KG1 (cell line): ENCODE measurements around the gene SPOUT1.
A peak's percentile ranks its signal among the peaks of the same experiment; 100 is the strongest.
"Not testable (repeated sequence)": the region's sequence is repeated elsewhere in the genome, so short reads cannot be mapped to it uniquely, and the experiment has no call there.

Source experiments
- DNase-seq: peaks from one replicate; lab custom pipeline; 2025; lab: John Stamatoyannopoulos, UW

SPOUT1 gene

DNA sequence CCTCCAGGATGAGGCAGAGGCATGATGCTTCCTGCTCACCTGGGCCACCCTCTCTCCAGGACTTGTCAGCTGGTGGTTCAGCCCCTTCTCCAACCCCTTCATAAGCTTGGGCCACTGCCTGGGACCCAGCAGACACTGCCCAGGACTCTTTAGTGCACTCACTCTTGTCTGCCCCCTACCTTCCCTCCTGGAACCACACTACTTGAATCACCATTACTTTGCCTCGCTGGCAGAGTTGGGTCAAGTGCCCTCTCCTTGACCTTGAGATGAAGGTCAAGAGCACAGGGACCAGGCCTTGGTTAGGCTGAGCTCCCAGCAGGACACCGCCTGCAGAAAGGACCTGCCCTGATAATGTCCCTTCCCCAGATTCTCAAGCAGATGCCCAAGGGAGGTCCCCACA lies 19.8 kb downstream of the SPOUT1 start:
- DNase-seq = no peak

DNA sequence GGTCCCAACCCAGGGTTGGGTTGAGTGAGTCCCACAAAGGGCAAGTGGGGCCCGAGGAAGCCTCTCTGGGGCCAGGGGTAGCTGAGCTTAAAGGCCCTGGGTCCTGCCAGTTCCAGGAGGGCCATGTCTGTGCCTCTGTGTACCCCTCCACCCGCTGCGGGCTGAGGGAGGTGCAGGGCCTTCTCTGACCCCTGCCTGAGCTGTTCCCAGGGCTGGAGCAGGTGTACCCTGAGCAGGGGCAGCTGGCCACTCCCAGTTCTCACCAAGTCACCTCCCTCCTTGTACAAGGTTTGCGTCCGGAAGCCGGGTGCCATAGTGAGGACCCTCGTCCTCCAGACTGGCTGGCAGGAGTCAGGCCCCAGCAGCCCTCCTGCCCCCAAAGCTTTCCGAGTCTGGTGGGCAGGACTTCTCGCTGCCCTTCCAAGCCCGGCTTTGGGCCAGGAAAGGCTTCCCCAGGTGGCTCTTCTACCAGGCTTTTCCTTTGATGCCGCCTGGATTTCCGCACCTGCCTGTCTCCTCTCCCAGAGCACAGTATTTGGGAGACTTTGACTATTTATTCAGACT lies 20.5 kb downstream of the SPOUT1 start:
- DNase-seq = no peak

DNA sequence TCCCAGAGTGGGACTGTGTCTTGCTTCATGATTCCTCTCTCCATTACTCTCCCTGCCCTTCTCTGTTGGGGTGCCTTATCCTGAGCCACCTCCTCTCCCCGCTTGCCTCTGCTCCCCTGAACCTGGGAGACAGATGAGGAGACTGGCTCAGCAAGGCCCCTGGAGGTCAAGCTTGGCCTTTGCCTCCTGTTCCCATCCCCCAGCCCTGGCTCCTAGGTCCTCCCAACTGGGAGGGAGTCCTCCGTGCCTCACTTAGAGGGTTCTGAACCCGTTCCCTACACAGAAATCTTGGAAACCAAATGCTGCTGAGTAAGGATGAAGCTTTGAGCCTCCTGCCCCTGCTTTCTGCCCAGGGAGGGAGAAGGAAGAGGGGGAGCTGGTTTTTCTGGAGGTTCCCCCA lies 21.1 kb downstream of the SPOUT1 start:
- no peak for DNase-seq

DNA sequence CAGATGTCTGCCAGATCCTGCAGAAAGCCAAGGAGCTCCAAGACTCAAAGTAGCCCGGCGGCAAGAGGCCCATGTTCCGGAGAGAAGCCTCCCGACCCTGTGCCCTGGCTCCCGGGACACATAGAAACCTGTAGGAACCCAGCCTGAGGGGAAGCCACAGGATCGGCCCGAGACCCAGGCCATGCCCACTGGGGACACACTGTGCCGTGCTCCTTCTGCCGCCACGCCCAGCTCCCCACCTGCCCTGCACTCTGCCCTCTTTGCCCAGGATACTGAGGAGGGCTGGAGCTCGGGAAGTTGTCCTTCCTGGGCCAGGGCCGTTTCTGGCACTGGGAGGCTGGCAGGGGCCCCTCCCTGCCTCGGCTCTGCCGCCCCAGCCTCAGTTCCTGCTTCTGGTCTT lies 21.8 kb downstream of the SPOUT1 start:
- no peak for DNase-seq

DNA sequence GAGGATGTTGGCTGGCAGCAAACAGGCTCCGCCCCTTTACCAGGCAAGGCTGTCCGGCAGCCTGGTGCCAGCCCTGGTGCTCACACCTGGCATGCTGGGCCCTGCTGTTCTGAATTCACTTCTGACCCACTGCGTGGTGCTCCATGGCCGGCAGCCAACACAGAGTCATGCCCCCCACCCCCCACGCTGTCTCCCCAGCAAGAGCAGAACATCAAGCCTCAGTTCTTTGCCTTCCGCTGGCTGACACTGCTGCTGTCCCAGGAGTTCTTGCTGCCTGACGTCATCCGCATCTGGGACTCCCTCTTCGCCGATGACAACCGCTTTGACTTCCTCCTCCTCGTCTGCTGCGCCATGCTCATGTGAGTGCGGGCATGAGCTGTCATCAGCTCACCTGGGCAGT lies 23.9 kb downstream of the SPOUT1 start:
- DNase-seq = no peak

GRCh38 chr9:128802482-128802881 lies 27.1 kb downstream of the SPOUT1 start:
- no peak for DNase-seq

DNA sequence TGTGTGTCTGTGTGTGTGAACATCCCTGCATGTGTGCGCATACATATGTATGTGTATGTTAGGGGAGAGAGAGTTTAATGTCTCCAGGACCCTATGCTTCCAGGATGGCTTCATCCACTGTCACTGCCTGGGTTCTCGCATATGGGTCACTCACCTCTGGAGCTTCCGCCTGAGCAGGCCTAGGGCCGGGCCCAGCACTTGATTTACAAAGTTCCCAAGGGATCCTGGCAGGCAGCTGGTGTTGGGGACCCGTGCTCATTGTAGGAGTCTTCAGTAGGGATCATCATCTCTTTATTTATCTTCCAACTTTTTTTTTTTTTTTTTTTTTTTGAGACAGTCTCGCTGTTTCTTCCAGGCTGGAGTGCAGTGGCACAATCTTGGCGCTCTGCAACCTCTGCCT lies 29.5 kb downstream of the SPOUT1 start:
- no peak for DNase-seq

- no peak for DNase-seq
Observed at GRCh38 chr9:128798896-128799295, 30.7 kb downstream of the SPOUT1 start.

GRCh38 chr9:128794961-128795360 lies 34.6 kb downstream of the SPOUT1 start:
- not testable (repeated sequence) for DNase-seq

DNA sequence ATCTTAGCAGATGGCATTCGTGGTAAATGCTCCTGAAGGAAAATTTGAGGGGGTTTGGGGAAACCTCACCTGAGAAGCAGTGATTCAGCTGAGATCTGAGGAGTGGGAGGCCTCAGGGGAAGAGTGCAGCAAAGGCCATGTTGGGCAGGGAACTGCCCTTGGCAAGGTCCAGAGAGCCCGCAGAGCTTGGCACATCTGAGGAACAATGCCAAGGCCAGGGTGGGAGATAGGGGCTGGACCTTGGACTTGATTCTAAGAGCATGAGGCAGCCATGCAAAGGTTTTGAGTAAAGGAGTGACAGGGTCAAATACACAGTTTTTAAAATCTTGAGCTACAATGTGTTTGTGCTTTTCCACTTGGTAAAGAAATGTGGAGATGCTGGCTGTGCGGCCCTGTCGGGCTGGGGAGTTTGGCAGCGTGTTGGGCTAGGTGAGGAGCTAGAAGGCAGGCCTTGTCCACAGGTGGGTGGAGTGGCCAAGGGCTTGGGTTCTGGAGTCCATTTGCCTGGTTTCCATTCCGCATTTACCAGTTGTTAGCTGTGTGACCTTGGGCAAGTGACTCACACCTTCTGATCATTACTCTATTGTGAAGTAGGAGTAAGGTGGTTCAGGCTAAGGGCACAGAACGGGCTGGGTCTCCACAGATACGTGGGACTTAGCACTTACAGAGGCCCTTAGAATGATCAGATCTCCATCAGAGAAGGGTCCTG lies 36.5 kb downstream of the SPOUT1 start:
- DNase-seq = no peak

- no peak for DNase-seq
Observed at GRCh38 chr9:128792134-128792533, 37.5 kb downstream of the SPOUT1 start.

DNA sequence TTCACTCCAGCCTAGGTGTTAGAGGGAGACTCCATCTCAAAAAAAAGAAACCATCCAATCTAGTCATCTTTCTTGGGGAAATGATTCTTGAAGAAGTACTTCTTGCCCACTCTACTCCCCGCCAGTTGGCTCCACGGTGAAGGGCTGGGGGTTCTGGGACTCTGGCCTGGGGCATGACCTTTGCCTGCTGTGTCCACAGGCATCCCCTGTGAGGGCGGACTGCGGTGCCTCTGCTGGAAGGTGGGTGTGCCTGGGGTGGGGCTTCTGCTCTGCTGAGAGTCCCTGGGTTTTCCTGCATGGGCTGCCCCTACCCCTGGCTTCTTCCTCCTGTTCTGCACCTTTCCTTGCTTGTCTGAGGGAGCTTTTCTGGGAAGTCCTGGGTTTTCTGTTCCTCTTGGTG lies 39.1 kb downstream of the SPOUT1 start:
- no peak for DNase-seq

GRCh38 chr9:128788445-128788844 lies 41.1 kb downstream of the SPOUT1 start:
- DNase-seq = no peak

- no peak for DNase-seq
Observed at GRCh38 chr9:128787659-128788058, 41.9 kb downstream of the SPOUT1 start.

DNA sequence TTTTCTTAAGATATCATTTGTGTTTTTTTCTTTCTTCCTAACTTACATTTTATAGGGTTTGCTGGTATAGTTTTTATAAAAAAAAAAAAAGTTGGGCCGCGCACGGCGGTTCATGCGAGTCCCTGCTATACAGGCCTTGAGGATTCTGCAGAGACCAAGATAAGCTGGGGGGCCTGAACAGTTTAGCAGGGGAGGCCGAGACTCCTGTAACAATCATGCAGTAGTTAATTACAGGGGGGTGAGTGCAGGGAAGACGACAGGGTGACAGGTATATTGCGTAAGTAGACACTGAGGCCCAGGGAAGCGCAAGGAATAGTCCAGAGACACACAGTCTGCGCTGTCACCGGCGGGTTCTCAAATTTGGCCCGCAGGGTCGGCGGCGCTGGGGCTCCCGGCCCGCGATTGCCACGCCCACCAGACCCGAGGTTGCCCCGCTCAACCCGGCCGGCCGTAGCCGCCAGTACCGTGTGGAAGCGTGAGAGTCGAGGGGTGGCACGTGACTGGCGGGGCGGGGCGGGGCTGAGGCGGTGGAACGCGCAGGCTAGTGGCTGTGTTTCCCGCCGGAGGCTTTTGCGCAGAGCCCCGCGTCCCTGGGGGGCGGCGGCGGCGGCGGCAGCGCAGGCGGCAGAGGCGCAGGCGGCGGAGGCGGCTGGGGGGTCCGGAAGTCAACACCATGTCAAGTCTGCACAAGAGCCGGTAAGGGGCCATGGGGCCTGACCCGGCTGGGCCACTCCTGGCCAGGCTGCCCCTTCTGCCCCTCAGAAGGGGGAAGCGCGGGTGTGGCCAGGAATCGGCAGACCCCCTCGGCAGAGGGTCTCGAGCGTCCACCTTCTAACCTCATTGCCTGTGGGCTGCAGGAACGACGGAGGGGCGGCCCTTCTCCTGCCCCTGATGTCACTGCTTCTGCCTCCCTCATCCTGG lies 42.7 kb downstream of the SPOUT1 start, which contains the start of gene TBC1D13:
TSS of gene TBC1D13 (plus strand) at position 573 of the 921 bp plus-strand sequence. CDS start at position 674, 101 bp downstream.
- DNase-seq = peak; percentile 64

DNA sequence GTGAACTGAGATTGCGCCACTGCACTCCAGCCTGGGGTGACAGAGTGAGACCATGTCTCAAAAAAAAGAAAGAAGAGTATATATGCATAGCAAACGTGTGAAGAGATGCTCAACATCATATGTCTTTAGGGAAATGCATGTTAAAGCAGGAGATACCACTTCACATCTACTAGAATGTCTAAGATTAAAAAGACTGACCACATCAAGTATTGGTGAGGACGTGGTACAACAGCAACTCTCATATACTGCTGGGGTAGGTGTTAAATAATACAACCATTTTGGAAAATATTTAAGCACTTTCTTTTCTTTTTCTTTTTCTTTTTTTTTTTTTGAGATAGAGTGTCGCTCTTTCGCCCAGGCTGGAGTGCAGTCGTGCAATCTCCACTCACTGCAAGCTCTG lies 44.2 kb downstream of the SPOUT1 start:
- DNase-seq = no peak

DNA sequence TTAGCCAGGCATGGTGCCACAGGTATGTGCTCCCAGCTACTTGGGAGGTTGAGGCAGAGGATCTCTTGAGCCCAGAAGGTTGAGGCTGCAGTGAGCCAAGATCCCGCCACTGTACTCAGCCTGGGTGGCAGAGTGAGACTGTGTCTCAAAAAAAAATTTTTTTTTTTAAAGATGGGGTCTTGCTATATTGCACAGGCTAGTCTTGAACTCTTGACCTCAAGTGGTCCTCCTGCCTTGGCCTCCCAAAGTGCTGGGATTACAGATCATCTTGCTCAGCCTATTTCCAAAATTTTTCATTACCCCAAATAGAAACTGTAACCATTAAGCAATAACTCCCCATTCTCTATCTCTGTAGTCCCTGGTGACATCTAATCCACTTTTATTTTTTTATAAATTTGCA lies 46.9 kb downstream of the SPOUT1 start:
- no peak for DNase-seq

DNA sequence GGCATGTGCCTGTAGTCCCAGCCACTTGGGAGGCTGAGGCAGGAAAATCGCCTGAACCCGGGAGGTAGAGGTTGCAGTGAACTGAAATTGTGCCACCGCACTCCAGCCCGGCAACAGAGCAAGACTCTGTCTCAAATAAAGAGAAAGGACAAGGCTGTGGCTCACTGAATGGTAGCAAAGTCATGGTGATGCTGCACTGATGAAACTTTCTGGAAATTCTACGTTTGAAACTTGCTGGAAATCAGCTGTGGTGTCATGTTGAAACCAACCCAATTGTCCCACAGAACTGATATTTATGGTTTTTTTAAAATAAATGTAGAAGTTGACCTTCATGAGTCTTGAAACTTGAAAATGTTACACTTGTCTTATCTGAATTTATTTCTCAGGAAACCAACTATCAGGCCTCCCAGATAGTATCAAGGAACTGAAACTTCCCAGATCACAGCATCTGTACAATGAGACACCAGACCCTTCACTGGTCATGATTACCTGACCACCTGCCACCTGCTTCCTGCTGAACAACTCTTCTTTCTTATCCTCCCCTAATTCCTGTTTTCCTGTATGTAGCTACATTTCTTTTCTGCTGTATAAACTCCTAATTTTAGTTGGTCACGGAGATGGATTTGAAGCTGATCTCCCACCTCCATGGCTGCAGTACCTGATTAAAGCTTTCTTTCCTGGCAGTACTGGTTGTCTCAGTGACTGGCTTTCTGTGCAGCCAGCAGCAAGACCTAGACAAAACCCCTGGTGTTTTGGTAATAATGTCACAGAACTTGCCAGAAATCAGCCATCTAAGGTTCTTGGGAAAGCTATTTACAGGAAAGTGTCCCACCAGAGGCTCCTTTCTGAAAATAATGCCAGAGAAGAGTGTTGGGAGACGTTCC lies 48.2 kb downstream of the SPOUT1 start:
- DNase-seq = no peak

GRCh38 chr9:128780093-128780492 lies 49.5 kb downstream of the SPOUT1 start:
- DNase-seq = not testable (repeated sequence)

- no peak for DNase-seq
Observed at GRCh38 chr9:128774804-128775203, 54.8 kb downstream of the SPOUT1 start.

DNA sequence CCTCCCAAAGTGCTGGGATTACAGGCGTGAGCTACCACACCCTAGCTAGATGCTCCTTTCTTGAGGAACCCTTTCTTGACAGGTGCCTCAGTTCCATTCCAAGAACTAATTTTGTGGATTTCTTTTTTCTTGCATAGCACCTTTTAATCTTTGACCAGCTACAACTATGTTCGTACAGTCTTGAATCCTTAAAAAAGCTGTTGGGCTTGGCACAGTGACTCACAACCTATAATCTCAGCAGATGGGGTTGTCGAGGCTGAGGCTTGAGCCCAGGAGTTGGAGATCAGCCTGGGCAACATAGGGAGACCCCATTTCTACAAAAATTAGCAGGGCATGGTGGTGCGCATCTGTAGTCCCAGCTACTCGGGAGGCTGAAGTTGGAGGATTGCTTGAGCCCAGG lies 56.5 kb downstream of the SPOUT1 start:
- no peak for DNase-seq
